MM.1S (cell line): ENCODE data around the gene RAB42.

Experiments used
- DNase-seq: peaks from one replicate; pipeline ENCODE4 v3.0.0-alpha.2; 2015
- H2AFZ ChIP-seq: fragments of 300-600 bp; sonication (generic); 2 replicates; pipeline ENCODE4 v1.6.0; 2016; ENCODE audit warnings: antibody characterized with exemption, low read length
- H3F3A ChIP-seq: fragments of 300-600 bp; sonication (generic); 2 replicates; pipeline ENCODE4 v1.6.1; 2016; ENCODE audit warnings: mild to moderate bottlenecking, antibody characterized with exemption, low read length, moderate library complexity, mixed read lengths; ENCODE audit not compliant: insufficient read depth
- H3K27ac ChIP-seq: fragments of 300-600 bp; sonication (generic); 2 replicates; pipeline ENCODE4 v1.5.1; 2016; ENCODE audit warnings: mild to moderate bottlenecking, low read length
- H3K27me3 ChIP-seq: fragments of 300-600 bp; sonication (generic); replicated peaks from 2 replicates; pipeline ENCODE4 v1.6.0; 2016; ENCODE audit warnings: low read length; ENCODE audit not compliant: insufficient read depth
- H3K36me3 ChIP-seq: fragments of 300-600 bp; sonication (generic); replicated peaks from 2 replicates; pipeline ENCODE4 v1.6.1; 2016; ENCODE audit warnings: mild to moderate bottlenecking, low read length, mixed read lengths; ENCODE audit not compliant: insufficient read depth
- H3K4me1 ChIP-seq: fragments of 300-600 bp; sonication (generic); 2 replicates; pipeline ENCODE4 v1.6.1; 2016; ENCODE audit warnings: low read length, mixed read lengths
- H3K4me2 ChIP-seq: fragments of 300-600 bp; sonication (generic); 2 replicates; pipeline ENCODE4 v1.6.0; 2016; ENCODE audit warnings: low read depth, low read length
- H3K4me3 ChIP-seq: fragments of 300-600 bp; sonication (generic); 2 replicates; pipeline ENCODE4 v1.5.1; 2016; ENCODE audit warnings: low read length, mixed read lengths
- H3K79me2 ChIP-seq: fragments of 300-600 bp; sonication (generic); 2 replicates; pipeline ENCODE4 v1.6.1; 2016; ENCODE audit warnings: mixed run types, low read length, mixed read lengths
- H3K9ac ChIP-seq: fragments of 300-600 bp; sonication (generic); 2 replicates; pipeline ENCODE4 v1.6.1; 2016; ENCODE audit warnings: low read length, mixed read lengths
- H3K9me2 ChIP-seq: fragments of 300-600 bp; sonication (generic); replicated peaks from 2 replicates; pipeline ENCODE4 v1.6.1; 2016; ENCODE audit warnings: mild to moderate bottlenecking, low read length, mixed read lengths; ENCODE audit not compliant: insufficient read depth
- H3K9me3 ChIP-seq: fragments of 300-600 bp; sonication (generic); replicated peaks from 2 replicates; pipeline ENCODE4 v1.6.1; 2016; ENCODE audit warnings: mild to moderate bottlenecking, low read length, mixed read lengths; ENCODE audit not compliant: insufficient read depth
- H4K20me1 ChIP-seq: fragments of 300-600 bp; sonication (generic); 2 replicates; pipeline ENCODE4 v1.6.1; 2016; ENCODE audit warnings: mild to moderate bottlenecking, low read length, moderate library complexity, mixed read lengths; ENCODE audit not compliant: insufficient read depth
- EZH2 ChIP-seq: fragments of 300-600 bp; sonication (generic); optimal IDR thresholded peaks from 2 replicates; pipeline ENCODE3; 2017; ENCODE audit warnings: low read depth, mild to moderate bottlenecking, antibody characterized with exemption, low read length, mixed read lengths
- EZH2phosphoT487 ChIP-seq: fragments of 300-600 bp; sonication (generic); IDR thresholded peaks from 2 replicates; pipeline ENCODE4 v1.6.1; 2018; ENCODE audit warnings: antibody characterized with exemption, low read length
- TF ChIP-seq, protein P1 (sequence below): fragments of 300-600 bp; sonication (generic); IDR thresholded peaks from 2 replicates; pipeline ENCODE4 v1.5.1; 2016; ENCODE audit warnings: antibody characterized with exemption, low read length, mixed read lengths

Gene RAB42

DNA sequence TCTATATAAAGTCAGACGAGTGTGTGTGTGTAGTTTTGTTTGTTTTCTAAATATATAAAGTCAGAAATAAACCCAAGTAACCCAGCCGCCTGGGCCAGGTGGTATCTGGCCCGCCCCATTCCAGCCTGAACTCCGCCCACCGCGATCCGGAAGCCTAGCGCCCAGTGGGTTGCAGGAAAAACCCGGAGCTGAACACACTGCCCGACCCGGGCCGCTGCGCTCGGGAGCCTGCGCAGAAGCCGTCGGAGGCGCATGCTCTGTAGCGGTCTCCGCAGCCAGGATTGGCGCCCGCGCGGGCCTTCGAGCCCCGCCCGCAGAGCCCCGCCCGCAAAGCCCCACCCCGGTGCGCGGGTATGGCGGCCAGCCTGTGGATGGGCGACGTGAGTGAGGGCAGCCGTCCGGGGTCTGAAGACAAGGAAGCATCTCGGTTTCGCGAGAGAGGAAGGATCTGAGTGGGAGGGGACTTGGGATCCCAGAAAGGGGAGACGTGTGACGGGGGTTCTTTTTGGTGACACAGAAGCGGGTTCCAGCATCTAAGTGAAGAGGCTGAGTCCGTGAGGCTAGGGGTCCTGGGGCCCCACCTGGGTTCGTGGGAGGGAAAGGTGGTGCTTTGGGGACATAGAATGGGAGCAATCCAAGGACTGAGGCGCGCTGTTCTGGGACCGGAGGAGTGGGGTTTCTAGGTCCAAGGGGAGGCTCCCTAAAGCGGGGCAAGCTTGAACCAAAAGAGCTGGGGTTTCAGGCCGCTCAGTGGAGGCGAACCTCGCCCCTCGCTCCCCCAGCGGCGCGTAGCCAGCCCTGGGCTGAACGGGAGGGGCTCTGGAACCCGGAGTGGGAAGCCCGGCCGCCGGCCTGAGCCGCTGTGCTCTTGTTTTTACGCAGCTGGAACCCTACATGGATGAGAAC lies 39.1 kb upstream of the RAB42 start, which contains the start of gene TRNAU1AP:
Gene TRNAU1AP, plus strand, starts transcription at position 328 of the 906 bp plus-strand sequence. Its CDS starts 26 bp downstream, at position 354.
- no peaks in the 10 kb centered on the region for H3K36me3 ChIP-seq
- TF ChIP-seq, protein P1, sequence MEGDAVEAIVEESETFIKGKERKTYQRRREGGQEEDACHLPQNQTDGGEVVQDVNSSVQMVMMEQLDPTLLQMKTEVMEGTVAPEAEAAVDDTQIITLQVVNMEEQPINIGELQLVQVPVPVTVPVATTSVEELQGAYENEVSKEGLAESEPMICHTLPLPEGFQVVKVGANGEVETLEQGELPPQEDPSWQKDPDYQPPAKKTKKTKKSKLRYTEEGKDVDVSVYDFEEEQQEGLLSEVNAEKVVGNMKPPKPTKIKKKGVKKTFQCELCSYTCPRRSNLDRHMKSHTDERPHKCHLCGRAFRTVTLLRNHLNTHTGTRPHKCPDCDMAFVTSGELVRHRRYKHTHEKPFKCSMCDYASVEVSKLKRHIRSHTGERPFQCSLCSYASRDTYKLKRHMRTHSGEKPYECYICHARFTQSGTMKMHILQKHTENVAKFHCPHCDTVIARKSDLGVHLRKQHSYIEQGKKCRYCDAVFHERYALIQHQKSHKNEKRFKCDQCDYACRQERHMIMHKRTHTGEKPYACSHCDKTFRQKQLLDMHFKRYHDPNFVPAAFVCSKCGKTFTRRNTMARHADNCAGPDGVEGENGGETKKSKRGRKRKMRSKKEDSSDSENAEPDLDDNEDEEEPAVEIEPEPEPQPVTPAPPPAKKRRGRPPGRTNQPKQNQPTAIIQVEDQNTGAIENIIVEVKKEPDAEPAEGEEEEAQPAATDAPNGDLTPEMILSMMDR = no peak
- TF ChIP-seq EZH2 (no peak), EZH2phosphoT487 (no peak)
- H3K4me1 ChIP-seq = peaks cover 4% of the 10 kb centered on the region; the same call in 1 of the 2 replicates
- peak within 1 kb of the TSS; percentile 84 for H2AFZ ChIP-seq
- H3F3A ChIP-seq = peaks cover 19% of the 10 kb centered on the region
- peak within 1 kb of the TSS; percentile 61; the same call in 1 of the 2 replicates for H3K4me2 ChIP-seq
- H4K20me1 ChIP-seq = no peaks in the 10 kb centered on the region
- H3K9me3 ChIP-seq = no peaks in the 10 kb centered on the region
- H3K27me3 ChIP-seq = no peaks in the 10 kb centered on the region
- H3K79me2 ChIP-seq = peaks cover 30% of the 10 kb centered on the region
- peak within 1 kb of the TSS; percentile 91 for H3K9ac ChIP-seq
- H3K9me2 ChIP-seq = no peaks in the 10 kb centered on the region
- H3K27ac ChIP-seq = peak within 1 kb of the TSS; percentile 83
- H3K4me3 ChIP-seq = peak within 1 kb of the TSS; percentile 92
- peak; percentile 99 for DNase-seq

DNA sequence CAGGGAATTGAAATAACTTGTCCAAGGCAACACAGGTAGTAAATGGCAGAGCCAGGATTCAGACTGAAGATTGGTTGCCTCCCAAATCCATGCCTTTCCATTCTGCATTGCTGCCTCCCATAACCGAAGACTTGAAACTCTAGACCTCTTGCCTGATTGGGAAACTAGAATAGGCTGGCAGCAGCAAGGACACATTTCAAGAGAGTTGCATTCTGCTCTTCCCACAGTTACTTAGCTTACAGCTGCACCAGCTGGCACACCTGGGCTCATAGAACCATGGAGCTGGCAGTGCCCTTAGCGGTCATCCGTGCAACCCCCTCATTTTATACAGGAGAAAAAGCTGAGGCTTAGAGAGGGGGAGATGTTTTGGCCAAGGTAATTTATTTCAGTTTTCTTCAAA lies 31.2 kb upstream of the RAB42 start:
- no peaks in the 10 kb centered on the region for H3K9me2 ChIP-seq
- H3F3A ChIP-seq = no peaks in the 10 kb centered on the region
- no peak for DNase-seq
- peaks cover 27% of the 10 kb centered on the region for H3K79me2 ChIP-seq
- H3K4me1 ChIP-seq = no peaks in the 10 kb centered on the region
- no peak overlapping the region for H3K27ac ChIP-seq
- no peaks in the 10 kb centered on the region for H3K27me3 ChIP-seq
- no peak for TF ChIP-seq EZH2phosphoT487
- no peak for TF ChIP-seq EZH2
- TF ChIP-seq, protein P1 = no peak
- H3K9me3 ChIP-seq = no peaks in the 10 kb centered on the region
- H3K4me2 ChIP-seq = no peak overlapping the region
- H3K9ac ChIP-seq = no peak overlapping the region
- H4K20me1 ChIP-seq = no peaks in the 10 kb centered on the region
- H3K4me3 ChIP-seq = no peak overlapping the region
- H3K36me3 ChIP-seq = peaks cover 13% of the 10 kb centered on the region
- H2AFZ ChIP-seq = no peak overlapping the region

DNA sequence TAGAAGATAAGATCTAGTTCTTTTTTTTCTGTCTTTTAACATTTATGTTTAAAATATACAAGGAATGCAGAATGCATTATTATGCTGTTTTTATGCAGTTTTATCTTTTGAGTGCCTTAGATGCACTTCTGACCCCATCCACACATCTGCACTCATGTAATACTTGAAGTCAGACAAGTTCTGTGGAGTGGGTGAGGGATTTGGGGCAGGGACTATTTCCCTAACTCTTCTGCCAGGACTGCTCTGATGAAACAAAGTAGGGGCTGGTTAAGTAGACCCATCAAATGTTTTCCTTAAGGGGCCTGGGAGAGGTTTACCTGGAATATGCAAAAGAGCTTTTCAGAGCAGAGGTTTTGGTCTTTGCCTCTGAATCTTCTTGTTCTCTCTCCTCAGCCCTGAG lies 27.8 kb upstream of the RAB42 start:
- H3F3A ChIP-seq = no peaks in the 10 kb centered on the region
- no peak overlapping the region for H3K9ac ChIP-seq
- no peaks in the 10 kb centered on the region for H4K20me1 ChIP-seq
- no peak overlapping the region for H2AFZ ChIP-seq
- peaks cover 32% of the 10 kb centered on the region; the same call in 1 of the 2 replicates for H3K79me2 ChIP-seq
- peaks cover 20% of the 10 kb centered on the region for H3K36me3 ChIP-seq
- H3K4me3 ChIP-seq = no peak overlapping the region
- no peaks in the 10 kb centered on the region for H3K9me2 ChIP-seq
- no peak for DNase-seq
- no peaks in the 10 kb centered on the region for H3K27me3 ChIP-seq
- no peak overlapping the region for H3K4me2 ChIP-seq
- TF ChIP-seq, protein P1 = no peak
- TF ChIP-seq EZH2phosphoT487 = no peak
- no peak for TF ChIP-seq EZH2
- H3K4me1 ChIP-seq = no peaks in the 10 kb centered on the region
- no peak overlapping the region for H3K27ac ChIP-seq
- no peaks in the 10 kb centered on the region for H3K9me3 ChIP-seq
